ENCODE measurements around the gene CLC.
"Not testable (repeated sequence)": the region's sequence is repeated elsewhere in the genome, so short reads cannot be mapped to it uniquely, and the experiment has no call there.

CLC gene

DNA sequence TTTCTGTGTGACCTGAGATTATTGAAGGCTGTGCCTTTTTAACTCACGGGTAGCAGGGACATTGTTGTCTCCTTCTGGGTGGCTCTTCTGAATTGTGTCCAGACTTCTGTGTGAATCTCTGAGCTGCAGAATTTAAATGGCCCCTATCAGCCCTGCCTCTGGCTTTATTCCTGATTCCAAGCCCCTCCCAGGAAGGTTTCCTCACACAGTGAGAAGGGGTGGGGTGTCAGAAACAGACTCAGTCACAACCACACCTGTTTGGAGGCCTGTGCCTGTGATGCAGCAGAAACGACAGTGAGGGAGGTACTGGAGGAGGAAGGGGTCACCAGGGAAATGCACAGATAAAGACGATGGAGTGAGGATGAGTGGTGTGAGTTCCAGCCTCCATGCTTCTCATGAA is at the start of gene CLC:
Gene CLC, minus strand, starts transcription at position 139 of the 400 bp plus-strand sequence. Its CDS starts 77 bp downstream, at position 62.
- TF ChIP-seq CTCF (IDR thresholded peaks at IDR 0.05; ENCODE audit: low read depth, low read length, missing control alignments) = no peak

DNA sequence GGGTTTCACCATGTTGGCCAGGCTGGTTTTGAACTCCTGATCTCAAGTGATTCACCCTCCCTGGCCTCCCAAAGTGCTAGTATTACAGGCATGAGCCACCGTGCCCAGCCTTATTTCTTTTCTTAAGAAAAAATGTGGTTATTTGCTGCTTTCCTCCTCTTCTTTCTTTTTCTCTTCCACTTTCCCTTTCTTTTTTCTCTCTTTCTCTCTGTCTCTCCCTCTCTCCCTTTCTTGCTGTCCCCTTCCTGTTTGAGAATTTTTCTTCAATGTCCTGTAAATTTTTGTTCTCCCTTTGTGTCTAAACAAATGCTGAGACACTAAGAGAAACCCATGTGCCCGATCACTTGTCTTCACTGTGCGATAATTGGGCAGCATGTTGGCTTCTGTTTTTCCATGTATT is 43.1 kb upstream of the CLC start:
- no peak for DNase-seq (ENCODE audit: extremely low read depth, low read depth)
- no peak overlapping the region for H3K4me3 ChIP-seq (replicated peaks; ENCODE audit: low read depth, low read length)
- TF ChIP-seq CTCF (IDR thresholded peaks at IDR 0.05; ENCODE audit: low read depth, low read length, missing control alignments) = no peak

More for the DNA sequence above, at the start of gene CLC:
- no peak within 1 kb of the TSS for H3K4me3 ChIP-seq (replicated peaks; ENCODE audit: low read depth, low read length)
- DNase-seq (ENCODE audit: extremely low read depth, low read depth) = no peak

DNA sequence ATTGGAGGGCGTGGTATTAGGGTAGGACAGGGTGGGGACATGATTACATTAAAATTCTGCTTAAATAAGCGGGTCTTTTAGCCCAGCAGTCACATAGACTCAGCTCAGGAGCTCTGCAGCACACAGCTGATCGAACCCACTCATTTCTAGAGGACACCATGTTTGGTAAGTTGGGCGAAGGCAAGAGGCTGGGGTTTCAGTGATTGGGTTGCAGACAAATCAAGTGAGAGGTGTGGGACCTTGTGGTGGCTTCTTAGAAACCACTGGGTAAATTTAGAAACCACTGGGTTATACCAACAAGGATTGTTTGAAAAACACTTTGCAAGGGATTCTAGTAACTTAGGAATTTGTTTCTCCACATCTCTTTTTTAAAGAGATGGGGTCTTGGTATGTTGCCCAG is 40.9 kb upstream of the CLC start, which contains the start of gene LEUTX:
Gene LEUTX, plus strand, starts transcription at position 92 of the 400 bp plus-strand sequence. Its CDS starts 67 bp downstream, at position 159.
- no peak for TF ChIP-seq CTCF (IDR thresholded peaks at IDR 0.05; ENCODE audit: low read depth, low read length, missing control alignments)
- no peak for DNase-seq (ENCODE audit: extremely low read depth, low read depth)
- H3K4me3 ChIP-seq (replicated peaks; ENCODE audit: low read depth, low read length) = no peak within 1 kb of the TSS

GRCh38 chr19:39768786-39769185 is 31.0 kb upstream of the CLC start:
- no peak for DNase-seq (ENCODE audit: extremely low read depth, low read depth)
- TF ChIP-seq CTCF (IDR thresholded peaks at IDR 0.05; ENCODE audit: low read depth, low read length, missing control alignments) = no peak
- H3K4me3 ChIP-seq (replicated peaks; ENCODE audit: low read depth, low read length) = no peak overlapping the region

DNA sequence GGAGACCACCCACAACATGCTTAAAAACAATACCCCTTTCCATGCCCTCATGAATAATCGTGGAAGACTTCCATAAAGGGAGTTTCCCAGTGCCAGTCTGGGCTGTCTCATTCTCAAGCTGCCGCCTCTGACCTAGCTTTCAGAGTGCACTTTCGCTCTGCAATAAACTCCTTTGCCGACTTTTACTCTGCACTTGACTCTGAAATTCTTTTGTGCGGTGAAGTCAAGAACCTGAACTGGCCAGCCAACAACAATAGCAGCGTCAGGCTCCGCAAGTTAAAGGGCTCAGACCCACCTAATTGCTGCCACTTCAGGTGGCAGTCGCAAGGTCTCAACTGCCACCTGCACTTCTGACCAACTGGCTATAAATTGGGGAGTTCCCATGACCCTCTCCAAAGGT is 30.5 kb upstream of the CLC start:
- no peak for TF ChIP-seq CTCF (IDR thresholded peaks at IDR 0.05; ENCODE audit: low read depth, low read length, missing control alignments)
- DNase-seq (ENCODE audit: extremely low read depth, low read depth) = no peak

DNA sequence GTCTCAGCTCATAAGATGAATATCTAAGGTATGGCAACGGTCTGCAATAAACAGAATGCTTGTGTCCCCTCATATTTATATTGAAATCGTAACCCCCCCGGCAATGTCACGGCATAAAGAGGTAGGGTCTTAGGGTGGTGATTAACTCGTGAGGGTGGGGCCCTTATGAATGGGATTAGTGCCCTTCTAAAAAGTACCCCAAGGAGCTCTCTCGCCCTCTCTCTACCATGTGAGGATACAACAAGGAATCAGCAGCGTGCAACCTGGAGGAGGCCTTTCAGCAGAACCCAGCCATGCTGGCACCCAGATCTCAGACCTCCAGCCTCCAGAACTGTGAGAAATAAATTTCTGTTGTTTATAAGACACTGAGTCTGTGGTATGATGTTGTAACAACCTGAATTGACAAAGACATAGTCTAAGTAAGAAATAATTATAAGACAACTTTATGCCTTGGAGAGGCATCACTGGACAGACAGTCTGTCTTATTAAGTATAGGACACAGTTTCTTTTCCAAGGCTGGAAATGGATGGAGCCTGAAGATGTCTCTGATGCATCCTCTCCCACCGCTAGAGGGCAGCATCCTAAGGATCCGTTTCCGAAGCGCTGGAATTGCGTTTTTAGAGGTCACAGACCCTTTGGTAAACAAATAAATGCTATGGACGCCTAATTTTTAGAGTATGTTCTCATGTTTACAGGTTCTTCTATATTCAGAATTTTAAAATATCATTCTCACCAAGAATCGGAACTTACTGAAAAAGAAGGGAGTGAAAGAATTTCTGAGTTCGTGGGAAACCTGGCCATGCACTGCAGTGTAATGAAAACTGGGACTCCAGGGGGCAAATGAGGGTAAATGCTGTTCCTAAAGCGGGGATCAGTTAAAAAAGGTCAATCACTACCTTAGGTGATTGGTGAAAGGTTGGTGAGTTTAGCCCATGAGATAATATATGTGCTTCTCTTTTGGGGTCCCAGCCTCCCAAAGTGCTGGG is 27.6 kb upstream of the CLC start:
- TF ChIP-seq CTCF (IDR thresholded peaks at IDR 0.05; ENCODE audit: low read depth, low read length, missing control alignments) = peak; percentile 94
- DNase-seq (ENCODE audit: extremely low read depth, low read depth) = peak; percentile 20

More for the DNA sequence above, 30.5 kb upstream of the CLC start:
- no peak overlapping the region for H3K4me3 ChIP-seq (replicated peaks; ENCODE audit: low read depth, low read length)

GRCh38 chr19:39761851-39762250 is 24.0 kb upstream of the CLC start:
- DNase-seq (ENCODE audit: extremely low read depth, low read depth); H3K4me3 ChIP-seq (replicated peaks; ENCODE audit: low read depth, low read length): not testable (repeated sequence)

More for the DNA sequence above, 27.6 kb upstream of the CLC start:
- no peak overlapping the region for H3K4me3 ChIP-seq (replicated peaks; ENCODE audit: low read depth, low read length)

Measured in HFF-Myc (cell line).